GM18511 (cell line): ENCODE data around the gene GRIN2D.

ENCODE experiments used
- ATAC-seq: cut with Tn5 transposase; IDR thresholded peaks from one replicate; pipeline ENCODE4 v1.9.1; 2021; ENCODE audit warnings: mild to moderate bottlenecking, moderate library complexity; ENCODE audit not compliant: unreplicated experiment

GRIN2D gene

GRCh38 chr19:48441360-48442050, 48.0 kb downstream of the GRIN2D start:
- no peak for ATAC-seq

GRCh38 chr19:48442116-48443035, 48.9 kb downstream of the GRIN2D start:
- no peak for ATAC-seq

DNA sequence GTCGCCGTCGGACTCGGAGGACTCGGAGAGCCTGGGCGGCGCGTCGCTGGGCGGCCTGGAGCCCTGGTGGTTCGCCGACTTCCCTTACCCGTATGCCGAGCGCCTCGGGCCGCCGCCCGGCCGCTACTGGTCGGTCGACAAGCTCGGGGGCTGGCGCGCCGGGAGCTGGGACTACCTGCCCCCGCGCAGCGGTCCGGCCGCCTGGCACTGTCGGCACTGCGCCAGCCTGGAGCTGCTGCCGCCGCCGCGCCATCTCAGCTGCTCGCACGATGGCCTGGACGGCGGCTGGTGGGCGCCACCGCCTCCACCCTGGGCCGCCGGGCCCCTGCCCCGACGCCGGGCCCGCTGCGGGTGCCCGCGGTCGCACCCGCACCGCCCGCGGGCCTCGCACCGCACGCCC, 49.8 kb downstream of the GRIN2D start:
- ATAC-seq = no peak
